ENCODE results near the gene LRCH4. TPM values are rescaled to one million over a fixed set of nuclear protein-coding genes. Genes with fewer than 3 reads are reported as not detected.
"Not testable (repeated sequence)": the region's sequence is repeated elsewhere in the genome, so short reads cannot be mapped to it uniquely, and the experiment has no call there.

LRCH4 gene
- total RNA-seq, 1 donor from 2014 or later: 10.6 TPM

DNA sequence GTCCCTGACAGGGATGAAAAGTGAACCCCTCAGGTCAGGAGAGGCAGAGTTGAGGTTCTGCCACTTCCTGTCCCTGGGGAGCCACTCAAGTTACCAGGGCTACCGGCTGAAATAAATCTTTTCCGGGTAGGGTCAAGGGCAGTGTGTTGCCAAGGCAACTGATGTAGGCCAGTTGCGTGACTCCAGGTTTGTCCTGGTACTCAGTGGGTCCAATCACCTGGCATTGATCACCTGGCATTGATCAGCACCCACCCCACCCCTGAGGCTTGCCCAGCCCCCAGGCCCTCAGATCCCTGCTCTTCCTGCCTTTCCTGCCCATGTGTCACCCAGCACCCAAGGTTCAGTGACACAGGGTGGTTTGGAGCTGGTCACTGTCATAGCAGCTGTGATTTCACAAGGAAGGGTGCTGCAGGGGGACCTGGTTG is 18.2 kb downstream of the LRCH4 start:
- no peak for DNase-seq (ENCODE audit: low read depth)

DNA sequence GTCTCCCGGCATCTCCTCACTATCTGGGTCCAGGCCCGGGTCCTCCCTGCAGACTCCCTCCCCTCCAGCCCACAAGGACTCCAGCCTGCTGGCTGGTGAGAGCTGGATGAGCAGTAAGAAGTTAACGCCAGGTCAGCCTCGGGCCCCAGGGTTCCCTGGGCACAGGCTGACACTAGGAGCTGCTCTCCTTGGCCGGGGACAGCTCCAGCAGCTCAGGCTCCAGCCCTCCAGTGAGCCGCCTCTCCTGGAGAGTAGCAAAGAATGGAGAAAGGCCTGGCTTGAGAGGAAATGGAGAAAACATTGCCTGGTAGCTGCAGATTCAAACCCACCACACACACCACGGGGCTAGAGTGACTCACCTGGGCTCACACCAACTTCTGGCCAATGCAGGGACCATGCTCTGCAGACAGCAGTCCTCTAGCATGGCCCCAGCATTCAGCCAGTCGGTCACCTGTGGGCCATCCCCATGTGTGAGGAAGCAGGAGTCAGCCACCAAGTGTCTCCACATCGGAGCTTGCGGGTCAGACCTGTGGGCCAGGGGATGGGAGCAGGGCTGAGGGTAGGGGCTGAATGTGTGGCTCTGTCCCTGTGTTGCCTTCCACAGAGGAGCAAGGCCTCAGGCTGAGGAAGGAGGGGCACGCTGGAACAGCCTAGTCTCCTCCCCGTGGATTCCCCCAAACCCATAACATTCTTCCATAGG is 18.7 kb downstream of the LRCH4 start:
- DNase-seq (ENCODE audit: low read depth): no peak

DNA sequence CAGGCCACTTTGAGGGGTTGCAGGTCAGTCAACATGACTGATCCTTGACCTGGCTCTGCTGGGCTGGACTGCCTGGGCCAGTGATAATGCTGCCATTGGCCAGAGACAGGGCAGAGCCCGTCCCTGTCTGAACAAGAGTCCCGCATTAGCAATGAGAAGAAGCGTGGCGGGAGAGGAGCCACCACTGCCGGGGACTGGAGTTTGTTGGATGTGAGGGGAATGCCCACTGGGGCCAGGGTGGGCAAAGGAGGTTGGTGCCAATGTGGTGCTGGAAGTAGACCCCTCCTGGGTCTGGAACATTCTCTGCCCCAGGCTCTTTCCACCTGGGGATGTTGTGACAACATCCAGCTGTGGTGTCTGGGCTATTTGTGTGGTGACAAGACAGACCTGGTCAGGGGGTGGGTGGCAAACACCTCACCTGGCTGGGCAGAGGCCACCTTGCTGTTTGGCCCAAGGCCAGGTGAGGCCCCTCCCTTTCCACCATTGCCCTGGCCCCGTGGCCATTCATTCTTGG is 19.9 kb downstream of the LRCH4 start:
- DNase-seq (ENCODE audit: low read depth): no peak

DNA sequence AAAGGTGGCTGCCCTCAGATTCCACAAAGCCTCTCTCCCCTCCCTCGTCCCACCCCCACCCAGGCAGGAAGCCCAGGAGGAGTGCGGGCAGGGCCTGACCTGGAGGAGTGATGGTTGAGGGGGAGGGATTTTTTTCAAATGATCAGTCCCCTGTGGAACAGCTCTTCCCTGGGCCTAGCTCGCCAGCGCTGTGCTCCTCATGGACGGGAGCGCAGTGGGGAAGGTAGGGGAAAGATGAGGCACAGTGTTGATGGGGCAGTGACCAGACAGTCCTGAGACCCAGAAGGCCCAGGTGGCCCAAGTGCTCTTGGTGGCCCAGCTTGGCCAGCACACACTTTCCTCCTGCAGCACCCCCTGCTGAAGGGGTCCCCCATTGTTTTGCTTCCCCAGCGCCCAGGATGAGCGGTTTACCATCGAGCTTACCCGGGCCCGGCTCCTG is 20.8 kb downstream of the LRCH4 start:
- DNase-seq (ENCODE audit: low read depth): no peak

DNA sequence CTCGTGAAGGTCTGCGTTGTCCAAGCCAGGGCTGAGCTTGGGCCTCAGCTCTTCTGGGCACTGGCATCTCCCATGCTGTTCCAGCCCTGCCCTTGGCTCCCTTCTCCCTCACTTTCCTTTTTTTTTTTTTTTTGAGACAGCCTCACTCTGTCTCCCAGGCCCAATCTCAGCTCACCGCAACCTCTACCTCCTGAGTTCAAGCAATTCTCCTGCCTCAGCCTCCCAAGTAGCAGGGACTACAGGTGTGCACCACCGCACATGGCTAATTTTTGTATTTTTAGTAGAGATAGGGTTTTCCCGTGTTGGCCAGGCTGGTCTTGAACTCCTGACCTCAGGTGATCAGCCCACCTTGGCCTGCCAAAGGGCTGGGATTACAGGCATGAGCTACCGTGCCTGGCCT is 21.5 kb downstream of the LRCH4 start:
- not testable (repeated sequence) for DNase-seq (ENCODE audit: low read depth)

DNA sequence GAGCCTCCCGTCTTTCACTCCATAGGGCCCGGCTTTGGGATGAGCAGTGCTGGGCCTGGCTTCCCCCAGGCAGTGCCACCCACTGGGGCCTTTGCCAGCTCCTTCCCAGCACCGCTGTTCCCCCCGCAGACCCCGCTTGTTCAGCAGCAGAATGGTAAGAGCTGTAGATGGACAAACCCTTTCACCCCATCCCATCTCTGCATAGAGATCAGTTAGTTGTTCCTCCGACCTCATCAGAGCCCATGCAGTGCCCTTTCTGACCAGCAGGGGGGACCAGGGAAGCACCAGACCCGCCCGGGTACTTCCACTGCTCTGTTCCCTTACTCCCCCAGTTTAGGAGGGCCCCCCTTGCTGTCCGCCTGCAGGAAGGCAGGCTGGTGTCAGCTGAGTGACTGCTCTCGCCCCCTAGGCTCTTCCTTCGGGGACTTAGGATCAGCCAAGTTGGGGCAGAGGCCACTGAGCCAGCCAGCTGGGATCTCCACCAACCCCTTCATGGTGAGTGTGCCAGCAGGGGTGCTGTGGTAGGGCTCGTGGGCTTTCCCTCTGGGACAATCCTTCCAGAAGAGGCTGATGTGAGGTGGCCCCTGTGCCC is 22.0 kb downstream of the LRCH4 start:
- no peak for DNase-seq (ENCODE audit: low read depth)

DNA sequence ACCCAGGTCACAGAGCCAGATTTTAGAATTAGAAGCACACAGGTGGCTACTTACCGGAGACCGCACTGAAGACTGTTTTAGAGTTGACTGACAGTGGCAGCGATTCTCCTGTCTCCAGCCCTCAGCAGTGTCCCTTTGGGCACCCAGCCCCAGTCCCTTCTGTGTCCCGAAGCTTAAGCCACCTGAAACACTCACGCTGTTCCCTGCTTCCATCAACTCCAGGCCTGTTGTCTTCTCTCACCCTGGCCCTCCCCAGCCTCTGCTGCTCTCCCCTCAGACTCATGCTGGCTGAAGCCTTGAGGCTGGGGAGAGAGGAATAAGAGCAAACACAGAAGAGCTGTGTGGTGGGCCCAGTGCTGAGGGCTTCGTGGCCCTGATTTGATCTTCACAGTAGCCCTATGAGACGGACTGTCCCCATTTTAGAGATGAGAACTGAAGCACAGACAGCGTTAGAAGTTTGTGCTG is 22.8 kb downstream of the LRCH4 start:
- DNase-seq (ENCODE audit: low read depth): no peak

DNA sequence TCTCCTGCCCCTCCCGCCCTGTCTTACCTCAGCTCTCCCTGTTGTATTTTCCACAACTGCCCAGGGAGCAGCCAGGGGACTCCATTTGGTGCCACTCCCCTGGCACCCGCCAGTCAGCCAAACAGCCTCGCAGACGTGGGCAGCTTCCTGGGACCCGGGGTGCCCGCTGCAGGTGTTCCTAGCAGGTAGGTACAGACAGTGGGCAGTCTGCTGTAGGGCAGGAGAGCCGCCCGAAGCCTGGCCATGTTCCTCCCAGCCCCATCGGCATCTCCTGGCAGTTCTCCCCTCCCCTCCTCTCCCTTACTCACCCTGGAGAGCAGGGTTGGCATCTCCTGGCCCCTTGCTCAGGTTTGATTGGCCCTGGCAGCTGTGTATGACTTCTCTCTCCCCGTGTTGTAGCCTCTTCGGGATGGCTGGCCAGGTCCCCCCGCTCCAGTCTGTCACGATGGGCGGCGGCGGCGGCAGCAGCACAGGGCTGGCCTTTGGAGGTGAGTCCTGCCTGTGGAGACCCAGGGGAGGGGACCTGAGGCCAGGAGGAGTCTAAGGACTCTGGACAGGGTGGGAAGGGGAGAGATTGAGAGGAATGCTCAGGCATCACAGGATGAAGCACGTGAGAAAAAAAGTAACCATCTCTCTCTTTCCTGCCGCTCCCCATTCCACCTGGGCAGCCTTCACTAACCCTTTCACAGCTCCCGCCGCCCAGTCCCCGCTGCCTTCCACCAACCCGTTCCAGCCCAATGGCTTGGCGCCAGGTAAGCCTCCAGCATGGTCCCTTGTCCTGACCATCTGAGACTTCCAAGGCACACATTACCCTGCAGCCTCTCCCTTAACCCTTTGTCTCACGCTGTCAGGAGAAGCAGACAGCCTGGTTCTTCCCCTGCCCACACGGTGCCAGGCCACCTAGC is 23.5 kb downstream of the LRCH4 start:
- no peak for DNase-seq (ENCODE audit: low read depth)

DNA sequence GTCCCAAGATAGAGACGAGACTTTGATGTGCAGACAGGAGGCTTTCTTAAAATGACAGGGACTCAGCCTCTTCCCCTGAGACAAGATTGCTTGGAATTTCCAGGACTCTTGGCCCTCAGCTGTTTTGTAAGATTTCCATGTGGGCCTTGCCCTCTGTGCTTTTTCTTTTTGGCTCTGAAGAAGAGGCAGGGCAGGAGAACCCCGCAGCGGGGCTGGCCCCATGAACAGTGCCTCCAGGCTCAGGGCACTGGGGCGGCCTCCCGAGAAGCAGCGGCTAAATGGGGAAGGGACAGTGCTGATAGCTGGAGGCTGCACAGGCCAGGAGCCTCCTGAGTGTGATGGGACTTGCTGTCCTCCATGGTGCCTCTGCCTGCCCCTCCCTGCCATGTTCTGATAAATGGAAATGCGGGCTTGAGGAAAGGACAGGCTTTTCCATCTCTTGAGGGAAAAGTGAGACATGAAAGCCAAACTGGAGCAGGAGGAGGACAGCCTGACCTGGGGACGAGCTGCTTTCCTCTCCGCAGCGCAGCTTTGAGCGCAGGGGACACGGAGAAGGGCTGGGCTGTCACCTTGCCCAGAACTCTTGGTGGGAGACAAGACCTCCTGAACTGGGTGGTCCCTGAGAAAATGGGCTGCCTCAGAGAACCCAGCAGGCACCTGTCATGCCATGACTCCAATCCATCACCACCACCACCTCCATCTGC is 24.3 kb downstream of the LRCH4 start:
- DNase-seq (ENCODE audit: low read depth): no peak

DNA sequence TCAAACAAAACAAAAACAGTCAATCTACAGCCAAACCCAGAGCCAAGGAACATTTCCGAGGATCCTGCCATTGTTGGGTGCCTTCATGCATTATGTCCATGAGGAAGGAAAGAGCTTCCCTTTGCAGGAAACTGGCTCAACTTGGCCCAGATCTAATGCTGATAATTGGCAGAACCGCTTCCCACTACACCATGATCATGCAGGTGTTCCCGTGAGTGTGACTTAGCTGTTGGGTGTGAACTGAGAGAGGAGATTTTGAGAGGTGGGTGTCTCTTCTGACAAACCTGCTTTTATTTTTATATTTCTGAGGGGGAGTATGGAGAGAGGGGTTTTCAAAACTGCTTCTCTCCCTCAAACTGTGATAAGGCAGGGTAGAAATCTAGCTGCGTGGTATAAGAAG is 26.8 kb downstream of the LRCH4 start:
- DNase-seq (ENCODE audit: low read depth): no peak

DNA sequence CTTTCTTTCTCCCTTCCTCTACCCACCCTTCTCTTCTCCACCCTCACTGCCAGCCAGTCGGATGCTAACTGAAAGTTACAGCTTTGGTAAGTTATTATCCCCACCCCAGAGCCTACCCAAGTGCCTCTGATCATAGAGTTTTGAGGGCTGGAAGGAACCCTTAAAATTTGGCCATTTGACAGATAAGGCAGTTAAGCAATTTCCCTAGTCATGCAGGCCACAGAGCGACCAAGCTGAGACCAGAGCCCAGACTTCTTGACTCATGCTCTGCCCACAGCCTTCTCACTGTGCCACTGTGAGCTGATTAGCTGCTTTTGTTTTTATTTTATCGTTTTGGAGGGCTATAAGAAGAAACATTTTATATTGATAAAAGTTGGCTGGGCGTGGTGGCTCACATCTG is 29.4 kb downstream of the LRCH4 start:
- peak; percentile 38 for DNase-seq (ENCODE audit: low read depth)

DNA sequence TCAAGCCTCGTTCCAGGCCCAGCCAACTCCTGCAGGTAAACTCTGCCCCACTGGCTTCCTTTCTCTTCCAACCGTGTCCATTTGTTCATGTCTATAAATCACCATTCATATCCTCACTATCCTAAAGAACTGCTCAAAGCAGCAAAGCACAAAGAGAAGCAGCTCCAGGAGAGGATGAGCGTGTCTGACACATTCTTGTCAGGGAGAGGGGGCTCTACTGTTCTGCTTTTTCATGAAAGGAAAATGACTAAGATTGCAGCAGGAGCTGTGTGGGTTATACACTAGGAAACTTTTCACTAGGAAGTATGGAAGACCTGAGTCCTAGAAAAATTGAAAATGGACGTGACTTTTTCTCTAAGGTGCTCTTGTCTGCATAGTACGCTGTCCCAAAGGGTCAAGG is 30.2 kb downstream of the LRCH4 start:
- DNase-seq (ENCODE audit: low read depth): no peak

DNA sequence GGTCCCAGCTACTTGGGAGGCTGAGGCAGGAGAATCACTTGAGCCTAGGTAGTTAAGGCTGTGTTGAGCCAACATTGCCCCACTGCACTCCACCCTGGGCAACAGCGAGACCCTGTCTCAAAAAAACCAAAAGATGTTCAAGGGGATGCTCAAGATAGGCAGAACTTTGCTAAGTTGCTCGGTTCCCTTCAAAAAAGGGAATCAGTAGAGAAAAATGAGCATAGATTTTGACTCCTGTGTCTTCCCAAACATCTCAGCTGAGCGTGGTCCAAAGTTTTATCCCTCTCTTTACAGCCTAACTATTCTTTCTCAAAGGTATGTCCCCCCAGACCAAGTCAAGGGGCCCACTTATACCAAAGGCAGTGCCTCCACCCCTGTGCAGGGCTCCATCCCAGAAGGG is 32.9 kb downstream of the LRCH4 start:
- DNase-seq (ENCODE audit: low read depth): no peak

DNA sequence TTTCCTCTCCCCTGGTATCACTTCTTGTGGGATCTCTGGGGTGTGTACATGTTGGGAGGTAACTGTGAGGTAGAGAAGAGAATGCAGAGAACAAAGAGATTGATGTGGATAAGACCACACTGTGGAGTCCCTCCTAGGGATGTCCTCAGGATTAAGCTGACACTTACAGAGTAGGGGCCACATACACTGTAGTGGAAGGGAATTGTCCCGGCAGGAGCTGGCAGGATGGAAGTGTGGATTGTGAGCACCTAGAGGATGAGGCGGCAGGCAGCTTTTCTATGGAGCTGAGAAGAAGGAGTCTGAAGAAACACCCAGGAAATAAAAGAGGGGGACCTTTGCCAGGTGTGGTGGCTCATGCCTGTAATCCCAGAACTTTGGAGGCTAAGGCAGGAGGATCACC is 33.4 kb downstream of the LRCH4 start:
- no peak for DNase-seq (ENCODE audit: low read depth)

DNA sequence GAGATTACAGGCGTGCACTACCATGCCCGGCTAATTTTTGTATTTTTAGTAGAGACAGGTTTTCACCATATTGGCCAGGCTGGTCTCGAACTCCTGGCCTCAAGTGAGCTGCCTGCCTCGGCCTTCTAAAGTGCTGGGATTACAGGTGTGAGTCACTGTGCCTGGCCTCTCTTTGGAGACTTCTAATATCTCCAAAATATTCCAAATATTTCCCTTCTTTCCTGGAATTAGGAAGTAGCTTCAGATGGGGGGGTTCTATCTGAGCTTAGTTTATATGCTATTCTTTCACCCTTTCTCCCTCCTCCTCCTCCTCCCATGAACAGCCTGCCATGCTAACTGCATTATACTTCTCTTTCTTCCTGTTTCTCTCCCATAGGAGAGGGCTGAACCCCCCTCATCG is 37.5 kb downstream of the LRCH4 start:
- DNase-seq (ENCODE audit: low read depth): not testable (repeated sequence)

DNA sequence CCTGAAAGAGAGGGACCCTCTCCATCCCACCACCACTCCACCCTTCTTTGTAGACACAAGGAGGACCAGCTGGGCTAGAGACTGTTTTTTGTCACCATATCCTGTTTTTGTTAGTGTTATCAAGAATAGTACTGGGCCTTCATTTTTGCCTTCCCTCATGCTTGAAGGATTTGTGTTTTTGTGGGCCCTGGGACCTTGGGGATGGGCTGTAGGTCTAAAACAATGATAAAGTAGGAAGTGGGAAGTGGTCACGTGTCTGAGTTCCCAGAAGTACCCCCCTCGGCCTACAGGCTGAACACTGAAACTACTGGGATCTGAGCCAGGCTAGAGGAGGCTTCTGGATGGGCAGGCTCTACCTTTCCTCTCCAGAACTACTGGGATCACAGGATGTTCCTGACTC is 38.1 kb downstream of the LRCH4 start:
- DNase-seq (ENCODE audit: low read depth): peak; percentile 59

DNA sequence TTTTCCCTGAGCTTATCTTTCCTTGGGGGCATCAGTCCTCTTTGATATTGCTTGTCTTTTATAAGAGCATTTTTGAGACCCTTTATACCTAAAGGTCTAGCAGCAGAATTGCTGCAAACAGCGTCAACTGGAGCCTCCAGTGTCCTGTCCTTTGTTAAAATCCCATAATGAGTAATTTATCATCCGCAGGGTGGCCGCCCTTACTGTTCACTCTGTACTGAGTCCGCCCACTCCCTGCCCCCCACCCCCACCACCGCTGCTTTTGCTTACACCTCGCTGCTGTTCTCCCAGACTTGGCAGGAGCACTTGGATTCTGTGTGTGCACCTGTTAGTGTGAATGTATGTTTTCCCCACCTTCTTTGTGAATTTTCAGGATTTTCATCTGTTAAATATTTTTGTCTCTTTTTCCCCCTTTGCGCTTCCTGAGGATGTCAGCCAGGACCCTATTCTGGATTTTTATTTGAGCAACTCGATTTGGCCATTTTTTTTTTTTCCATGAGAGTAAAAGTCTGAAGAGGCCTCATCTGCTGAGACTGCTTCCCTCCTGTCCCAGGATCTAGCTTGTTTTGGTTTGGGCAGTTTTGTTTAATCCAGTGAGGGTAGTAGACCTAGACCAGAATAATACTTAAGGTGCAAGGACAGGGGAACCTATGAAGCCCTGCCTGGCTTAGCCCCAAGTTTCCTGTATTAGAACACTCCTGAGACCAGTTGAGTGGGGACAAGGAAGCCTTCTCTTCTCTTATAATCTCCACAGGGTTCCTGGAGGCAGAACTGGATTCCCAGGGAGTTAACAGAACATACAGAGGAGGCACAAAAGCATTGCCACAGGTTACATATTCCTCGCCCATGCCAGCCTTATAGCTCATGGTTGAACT is 38.8 kb downstream of the LRCH4 start:
- DNase-seq (ENCODE audit: low read depth): no peak

DNA sequence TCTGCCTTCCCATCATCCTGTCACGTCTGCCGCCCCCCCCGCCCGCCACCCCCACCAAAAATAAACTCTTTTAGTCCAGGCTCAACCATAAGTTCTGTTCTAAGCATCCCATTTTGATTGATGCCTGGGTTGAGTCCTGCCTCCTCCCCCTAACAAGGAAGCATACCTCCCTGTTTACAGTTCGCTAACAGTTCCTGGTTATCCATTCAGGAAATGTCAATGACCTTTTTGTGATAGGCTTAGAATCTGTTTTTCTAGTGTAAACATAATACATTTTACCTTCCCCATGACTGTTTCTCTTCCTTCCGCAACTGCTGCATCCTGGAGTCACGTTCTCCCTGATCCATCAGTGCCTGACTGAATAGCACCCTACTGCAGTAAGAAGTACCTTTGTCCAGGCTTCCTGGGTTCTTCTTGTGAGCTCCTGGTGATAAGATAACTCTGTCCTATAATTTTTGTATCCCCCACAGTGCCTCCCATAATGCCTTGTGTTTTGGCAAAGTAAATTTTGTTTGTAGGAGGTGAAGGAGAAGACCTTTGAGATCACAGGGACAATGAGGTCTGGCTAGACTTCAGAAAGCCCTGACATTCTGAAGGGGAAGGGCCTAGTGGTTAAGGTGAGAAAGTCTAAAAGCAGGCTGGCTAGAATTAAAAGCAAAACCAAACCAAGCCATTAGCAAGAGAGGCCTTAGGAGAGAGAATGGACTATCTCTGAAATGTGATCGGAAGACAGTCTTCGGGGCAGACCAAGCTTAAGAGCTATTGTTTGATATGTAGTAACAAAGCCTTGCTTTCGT is 39.6 kb downstream of the LRCH4 start:
- peak; percentile 81 for DNase-seq (ENCODE audit: low read depth)

DNA sequence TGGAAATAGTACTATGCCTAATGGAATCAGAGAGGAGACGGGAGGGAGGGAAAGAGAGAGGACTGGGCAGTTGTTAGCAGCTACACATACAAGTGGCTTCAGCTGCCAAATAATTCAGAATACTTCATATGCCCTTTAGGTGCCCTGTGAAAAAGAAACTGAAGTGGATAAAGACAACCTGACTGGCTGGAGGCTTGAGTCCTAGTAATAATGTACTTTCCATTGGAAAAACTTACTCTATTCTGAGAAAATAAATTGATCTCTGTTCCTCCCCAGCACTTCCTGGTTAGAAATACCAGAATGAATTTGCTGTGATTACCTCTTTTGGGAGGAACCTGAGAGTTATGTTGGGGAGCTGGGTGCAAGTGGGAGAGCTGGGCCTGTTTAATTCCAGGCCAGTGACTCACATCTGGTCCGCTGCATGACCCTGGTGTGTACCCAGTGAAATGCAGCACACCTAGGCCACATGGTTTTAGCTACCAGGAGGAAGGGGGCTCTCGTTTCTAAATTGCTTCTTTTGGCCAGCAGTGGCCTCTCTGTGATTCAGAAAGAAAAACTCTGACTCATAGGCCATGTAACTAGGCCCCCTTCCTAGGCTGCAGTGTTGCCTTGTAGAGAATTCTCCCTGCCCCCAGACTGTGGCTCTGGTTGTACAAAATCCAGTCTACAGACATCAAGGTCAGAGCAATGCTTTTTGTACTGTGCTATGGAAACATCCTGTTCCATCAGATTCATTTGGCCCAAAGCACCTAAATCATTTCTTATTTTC is 40.4 kb downstream of the LRCH4 start:
- DNase-seq (ENCODE audit: low read depth): peak; percentile 96
